ENCODE data around the gene SLC36A1.
"Not testable (repeated sequence)": the region's sequence is repeated elsewhere in the genome, so short reads cannot be mapped to it uniquely, and the experiment has no call there.

The SLC36A1 gene

DNA sequence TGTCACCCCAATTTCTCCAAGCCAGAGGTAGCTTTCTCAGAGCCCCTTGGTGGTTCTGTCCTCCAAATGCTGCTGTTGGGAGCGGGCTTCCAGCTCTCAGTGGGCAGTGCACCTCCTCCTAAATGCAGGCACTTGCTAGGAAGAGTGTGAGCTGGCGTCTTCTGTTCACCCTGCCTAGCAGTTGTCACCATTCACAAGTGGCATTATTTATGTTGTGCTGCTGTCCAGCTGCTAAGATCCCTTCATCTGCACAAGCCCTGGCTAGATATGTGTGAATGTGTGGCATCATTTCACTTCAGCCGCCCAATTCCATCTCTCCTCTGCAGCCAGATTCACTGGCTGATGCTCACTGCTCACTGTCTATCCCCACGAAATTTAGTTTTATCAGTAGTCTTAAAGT lies 43.7 kb downstream of the SLC36A1 start:
- DNase-seq, result no peak

- DNase-seq, result no peak
Observed at GRCh38 chr5:151492729-151493128, 45.3 kb downstream of the SLC36A1 start.

GRCh38 chr5:151493665-151494064 lies 46.3 kb downstream of the SLC36A1 start:
- no peak for DNase-seq

GRCh38 chr5:151495320-151495719 lies 47.9 kb downstream of the SLC36A1 start:
- DNase-seq, result no peak

DNA sequence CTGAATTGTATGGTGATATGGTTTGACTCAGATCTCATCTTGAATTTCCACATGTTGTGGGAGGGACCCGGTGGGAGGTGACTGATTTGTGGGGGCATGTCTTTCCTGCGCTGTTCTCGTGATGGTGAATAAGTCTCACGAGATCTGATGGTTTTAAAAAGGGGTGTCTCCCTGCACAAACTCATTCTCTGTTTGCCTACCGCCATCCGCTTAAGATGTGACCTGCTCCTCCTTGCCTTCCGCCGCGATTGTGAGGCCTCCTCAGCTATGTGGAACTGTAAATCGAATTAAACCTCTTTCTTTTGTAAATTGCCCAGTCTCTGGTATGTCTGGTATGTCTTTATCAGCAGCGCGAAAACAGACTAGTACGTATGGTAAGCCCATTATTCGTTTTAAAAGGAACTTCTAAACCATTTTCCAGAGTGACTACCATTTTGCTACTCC lies 48.7 kb downstream of the SLC36A1 start:
- DNase-seq, result no peak

DNA sequence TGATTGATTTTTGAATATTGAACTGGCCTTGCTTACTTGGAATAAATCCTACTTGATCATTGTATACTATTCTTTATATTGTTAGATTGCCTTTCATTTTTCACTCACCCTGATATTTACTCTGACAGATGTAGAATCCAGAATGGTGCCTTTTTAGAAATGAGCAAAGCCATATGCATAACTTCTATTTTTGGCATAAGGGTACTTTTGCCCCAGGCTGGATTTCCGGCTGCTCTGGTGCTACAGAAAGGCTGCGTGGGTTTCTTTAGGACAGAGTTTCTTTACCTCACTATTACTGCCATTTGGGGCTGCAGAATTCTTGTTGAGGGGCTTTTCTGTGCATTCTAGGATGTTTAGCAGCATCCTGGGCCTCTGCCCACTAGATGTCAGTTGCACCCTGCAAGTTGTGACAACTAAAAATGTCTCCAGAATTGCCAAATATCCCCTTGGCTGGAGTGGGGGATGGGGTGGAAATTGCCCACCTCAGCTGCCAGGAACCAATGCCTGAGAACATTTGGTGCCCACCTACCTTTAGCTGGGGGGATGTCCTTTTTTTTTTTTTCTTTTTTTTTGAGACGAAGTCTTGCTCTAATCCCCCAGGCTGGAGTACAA lies 50.1 kb downstream of the SLC36A1 start:
- DNase-seq, result no peak

DNA sequence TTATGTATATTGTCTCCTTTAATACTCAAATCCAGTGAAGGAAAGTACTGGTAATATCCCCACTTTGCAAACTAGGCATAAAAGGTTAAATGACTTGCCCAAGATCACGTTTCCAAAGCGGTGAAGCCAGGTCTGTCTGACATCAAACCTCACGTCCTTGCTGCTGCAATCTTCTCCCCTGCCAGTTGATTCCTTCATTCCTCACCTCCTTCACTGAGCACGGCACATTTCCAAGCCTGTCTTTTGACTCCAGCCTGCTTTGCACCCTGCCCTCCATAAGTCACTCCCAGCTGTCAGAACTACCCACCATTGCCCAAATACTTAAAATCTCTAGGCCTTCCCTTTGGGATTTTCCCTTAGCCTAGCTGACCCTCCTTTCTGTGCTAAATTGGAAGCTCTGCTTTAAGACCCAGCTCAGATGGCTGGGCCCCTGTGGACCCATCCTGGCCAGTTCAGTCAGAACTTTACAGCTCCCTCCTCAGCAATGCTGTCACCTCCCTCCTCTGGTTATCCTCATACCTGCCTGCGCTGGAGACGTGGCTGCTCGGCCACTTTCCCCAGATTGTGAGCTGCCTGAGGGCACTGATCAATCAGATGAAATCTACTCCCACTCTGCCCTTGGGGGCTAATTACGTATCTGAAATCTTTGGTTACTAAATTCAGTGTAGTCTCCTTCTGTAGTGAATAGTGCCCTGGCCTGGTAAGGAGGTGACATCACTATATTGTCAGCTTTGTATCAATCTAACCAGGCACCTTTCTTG lies 51.2 kb downstream of the SLC36A1 start:
- no peak for DNase-seq

DNA sequence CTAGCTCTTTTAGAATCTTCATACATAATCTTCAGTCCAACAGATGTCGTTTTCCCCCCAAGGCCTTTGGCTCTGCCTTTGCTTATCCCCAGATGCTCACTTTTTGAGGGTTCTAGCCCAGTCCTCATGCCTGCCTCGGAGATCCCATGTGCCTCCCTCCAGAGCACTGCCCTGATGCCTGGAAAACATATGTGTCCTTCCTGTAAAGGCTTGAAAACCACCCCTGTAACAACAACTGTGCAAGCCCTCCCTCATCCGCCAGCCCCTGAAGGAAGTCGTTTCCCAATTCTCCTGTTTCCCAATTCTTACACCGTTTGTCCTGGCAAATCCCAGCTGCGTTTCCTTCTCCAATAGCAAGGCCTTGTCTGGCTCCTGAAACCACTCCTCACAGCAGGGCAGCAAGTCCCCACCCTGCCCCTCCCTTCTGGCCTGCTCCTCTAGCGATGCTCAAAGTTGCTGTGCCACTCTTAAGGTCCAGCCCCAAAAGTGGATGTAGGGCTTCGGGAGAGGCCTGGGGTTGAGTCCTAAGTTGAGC lies 52.2 kb downstream of the SLC36A1 start:
- DNase-seq, result no peak

- no peak for DNase-seq
Observed at GRCh38 chr5:151504006-151504405, 56.6 kb downstream of the SLC36A1 start.

DNA sequence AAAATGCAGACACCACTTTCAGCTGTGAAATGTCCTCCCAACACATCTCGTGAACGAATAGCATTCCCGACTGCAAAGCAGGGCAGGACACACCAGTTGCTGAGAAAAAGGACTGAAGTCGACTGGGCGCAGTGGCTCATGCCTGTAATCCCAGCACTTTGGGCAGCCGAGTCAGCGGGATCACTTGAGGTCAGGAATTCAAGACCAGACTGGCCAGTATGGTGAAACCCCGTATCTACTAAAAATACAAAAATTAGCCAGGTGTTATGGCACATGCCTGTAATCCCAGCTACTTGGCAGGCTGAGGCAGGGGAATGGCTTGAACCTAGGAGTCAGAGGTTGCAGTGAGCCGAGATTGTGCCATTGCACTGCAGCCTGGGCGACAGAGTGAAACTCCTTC lies 60.9 kb downstream of the SLC36A1 start:
- not testable (repeated sequence) for DNase-seq

GRCh38 chr5:151509231-151509630 lies 61.8 kb downstream of the SLC36A1 start:
- DNase-seq, result no peak

DNA sequence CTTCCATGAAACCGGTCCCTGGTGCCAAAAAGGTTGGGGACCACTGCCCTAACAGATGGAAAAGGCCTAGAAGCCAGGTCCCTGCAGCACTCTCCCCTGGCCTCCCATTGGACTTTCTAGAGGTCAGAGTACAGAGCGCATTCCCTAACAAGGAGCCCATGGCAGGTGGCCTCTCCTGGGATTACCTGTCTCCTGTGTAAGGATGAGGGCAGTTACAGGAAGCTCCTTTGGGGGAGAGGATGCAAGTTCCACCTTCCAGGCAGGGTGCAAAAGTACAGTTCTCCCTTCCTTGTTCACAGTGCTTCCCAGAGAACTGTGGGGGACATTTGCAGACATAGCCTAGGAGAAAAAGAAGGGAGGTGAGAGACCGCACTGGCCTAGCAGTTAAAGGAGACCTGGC lies 62.4 kb downstream of the SLC36A1 start:
- DNase-seq, result no peak

GRCh38 chr5:151517122-151517920 lies 69.9 kb downstream of the SLC36A1 start:
- DNase-seq, result no peak

DNA sequence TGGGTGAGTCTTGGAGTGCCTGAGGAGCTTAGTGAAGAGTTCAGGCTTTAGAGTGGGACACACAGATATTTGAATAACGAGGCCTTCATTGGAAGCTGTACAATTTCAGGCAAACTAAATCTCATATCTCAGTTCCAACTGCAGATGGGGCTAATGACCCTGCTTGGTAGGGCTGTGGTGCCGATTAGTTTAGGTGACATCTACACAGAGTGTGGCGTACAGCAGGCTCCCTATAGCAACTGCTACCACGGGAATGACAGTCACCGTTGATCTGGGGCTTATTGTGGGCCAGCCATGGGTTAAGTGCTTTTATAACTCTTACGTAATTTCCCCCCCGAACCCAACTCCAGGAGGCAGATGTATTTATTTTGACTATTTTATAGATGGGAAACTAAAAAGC lies 72.9 kb downstream of the SLC36A1 start:
- DNase-seq, result no peak

- no peak for DNase-seq
Observed at GRCh38 chr5:151522226-151522625, 74.8 kb downstream of the SLC36A1 start.

- peak; percentile 3 for DNase-seq
Observed at GRCh38 chr5:151523335-151523734, 75.9 kb downstream of the SLC36A1 start.

GRCh38 chr5:151528153-151528552 lies 80.8 kb downstream of the SLC36A1 start:
- no peak for DNase-seq

GRCh38 chr5:151528996-151529395 lies 81.6 kb downstream of the SLC36A1 start:
- no peak for DNase-seq

- no peak for DNase-seq
Observed at GRCh38 chr5:151531581-151531980, 84.2 kb downstream of the SLC36A1 start.

- no peak for DNase-seq
Observed at GRCh38 chr5:151532416-151532815, 85.0 kb downstream of the SLC36A1 start.

GRCh38 chr5:151534350-151534749 lies 86.9 kb downstream of the SLC36A1 start:
- DNase-seq, result no peak

DNA sequence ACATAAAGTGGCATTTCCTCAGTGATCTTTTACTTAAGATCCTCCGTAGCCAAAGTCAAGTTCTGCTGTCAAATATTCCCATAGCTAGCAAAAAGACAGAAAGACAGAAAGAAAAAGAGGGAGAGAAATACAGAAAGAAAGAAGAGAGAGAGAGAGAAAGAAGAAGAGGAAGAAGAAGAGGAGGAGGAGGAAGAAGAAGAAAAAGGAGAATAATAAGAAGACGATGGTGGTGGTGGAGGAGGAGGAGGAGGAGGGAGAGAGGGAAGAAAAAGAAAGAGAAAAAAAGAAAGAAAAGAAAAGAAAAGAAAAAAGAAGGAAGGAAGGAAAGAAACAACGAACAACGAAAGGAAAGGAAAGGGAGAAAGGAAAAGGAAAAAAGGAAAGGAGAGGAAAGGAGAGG lies 89.6 kb downstream of the SLC36A1 start:
- no peak for DNase-seq

DNA sequence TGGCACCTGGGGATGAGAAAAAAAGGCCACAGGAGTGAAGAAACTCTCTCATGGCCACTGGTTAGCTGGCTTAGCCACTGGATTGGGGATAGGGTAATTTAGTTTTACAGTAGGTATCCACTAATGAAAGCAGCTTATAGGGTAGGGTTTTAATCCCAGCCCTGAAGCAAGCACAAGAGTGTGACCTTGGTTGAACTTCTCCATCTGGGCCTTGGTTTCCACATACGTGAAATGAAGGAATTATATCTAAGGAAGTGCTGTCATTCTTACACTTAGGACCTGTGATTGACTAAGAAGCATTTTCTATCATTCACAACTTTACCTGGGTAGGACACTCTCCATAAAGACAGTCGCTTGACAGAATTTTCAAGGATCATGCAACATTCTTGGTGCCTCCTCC lies 94.2 kb downstream of the SLC36A1 start:
- DNase-seq, result no peak
